COR-L47 (cell line): Measurements from ENCODE around the gene SPATA21.

Experiments used
- DNase-seq: peaks from one replicate; lab custom pipeline; 2025; lab: John Stamatoyannopoulos, UW

The SPATA21 gene

GRCh38 chr1:16451841-16452528, 14.8 kb upstream of the SPATA21 start:
- no peak for DNase-seq

DNA sequence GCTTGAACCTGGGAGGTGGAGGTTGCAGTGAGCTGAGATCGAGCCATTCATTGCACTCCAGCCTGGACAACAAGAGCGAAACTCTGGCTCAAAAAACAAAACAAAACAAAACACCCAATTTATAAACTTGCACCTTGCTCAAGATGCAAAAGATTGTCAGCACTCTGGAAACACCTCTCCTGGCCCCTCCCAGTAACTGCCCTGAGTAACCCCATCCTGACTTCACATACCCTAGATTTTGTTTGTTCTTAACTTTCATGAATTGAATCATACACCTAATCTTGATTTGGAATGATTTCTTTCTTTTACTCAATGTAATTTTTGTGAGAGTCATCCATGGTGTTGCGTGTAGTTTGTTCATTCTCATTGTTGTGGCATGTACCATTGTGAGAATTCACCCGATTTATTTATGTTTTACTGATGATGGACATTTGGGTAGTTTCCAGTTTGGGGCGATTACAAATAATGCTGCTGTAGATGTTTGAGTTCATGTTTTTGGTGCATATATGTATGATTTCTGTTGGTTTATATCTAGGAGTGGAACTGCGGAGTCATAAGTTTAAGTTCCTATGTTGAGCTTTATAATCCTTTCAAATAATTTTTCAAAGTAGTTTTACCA, 13.7 kb upstream of the SPATA21 start:
- DNase-seq, result no peak

GRCh38 chr1:16449666-16450065, 12.4 kb upstream of the SPATA21 start:
- no peak for DNase-seq

- no peak for DNase-seq
Measured at GRCh38 chr1:16449065-16449464, 11.8 kb upstream of the SPATA21 start.

DNA sequence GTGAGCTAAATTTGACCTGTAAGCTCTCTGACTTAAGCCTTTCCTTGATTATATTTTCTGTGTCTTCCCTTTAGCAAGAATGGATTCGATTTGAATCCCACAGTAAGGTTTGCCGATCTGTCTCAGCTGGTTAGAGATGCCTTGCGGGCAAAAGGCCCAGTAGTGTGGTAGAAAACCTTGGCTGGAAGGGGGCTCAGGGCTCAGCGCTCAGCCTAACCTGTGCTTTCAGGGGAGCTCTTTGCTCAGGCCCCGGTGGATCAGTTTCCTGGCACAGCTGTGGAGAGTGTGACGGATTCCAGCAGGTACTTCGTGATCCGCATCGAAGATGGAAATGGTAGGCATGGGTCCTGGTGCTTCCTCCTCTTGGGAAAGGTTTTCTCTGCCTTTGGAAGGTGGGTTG, 10.4 kb upstream of the SPATA21 start:
- no peak for DNase-seq

DNA sequence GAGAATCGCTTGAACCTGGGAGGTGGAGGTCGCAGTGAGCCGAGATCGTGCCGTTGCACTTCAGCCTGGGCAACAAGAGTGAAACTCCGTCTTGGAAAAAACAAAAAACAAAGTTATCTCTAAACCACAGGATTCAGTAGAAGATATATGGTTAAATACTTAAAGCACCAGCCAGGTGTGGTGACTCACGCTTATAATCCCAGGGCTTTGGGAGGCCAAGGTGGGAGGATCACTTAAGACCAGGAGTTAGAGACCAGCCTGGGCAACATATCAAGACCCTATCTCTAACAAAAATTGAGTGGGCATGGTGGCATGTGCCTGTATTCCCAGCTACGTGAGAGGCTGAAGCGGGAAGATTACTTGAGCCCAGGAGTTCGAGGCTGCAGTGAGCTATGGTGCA, 8.9 kb upstream of the SPATA21 start:
- DNase-seq, result no peak

- DNase-seq, result no peak
Measured at GRCh38 chr1:16445052-16445451, 7.8 kb upstream of the SPATA21 start.

- no peak for DNase-seq
Measured at GRCh38 chr1:16443975-16444770, 6.9 kb upstream of the SPATA21 start.

GRCh38 chr1:16442941-16443340, 5.7 kb upstream of the SPATA21 start:
- no peak for DNase-seq

DNA sequence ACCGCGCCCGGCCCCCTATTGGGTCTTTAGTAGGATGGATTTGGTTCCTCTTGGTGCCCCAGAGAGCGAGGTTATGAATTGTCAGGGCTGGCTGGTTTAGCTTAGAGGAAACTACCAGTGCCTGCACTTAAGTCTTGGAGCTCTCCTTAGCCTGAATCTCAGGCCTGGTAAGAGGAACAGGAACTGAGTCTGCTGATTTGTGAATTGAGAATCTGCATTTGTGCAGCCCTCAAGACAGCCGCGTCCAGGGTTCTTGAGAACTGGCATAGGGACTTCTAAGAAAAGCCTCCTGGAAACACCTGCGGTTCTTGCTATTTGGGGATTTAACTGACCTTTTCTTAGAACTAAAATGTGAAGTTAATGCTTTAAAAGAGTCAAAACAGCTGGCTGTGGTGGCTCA, 5.0 kb upstream of the SPATA21 start:
- DNase-seq, result no peak

DNA sequence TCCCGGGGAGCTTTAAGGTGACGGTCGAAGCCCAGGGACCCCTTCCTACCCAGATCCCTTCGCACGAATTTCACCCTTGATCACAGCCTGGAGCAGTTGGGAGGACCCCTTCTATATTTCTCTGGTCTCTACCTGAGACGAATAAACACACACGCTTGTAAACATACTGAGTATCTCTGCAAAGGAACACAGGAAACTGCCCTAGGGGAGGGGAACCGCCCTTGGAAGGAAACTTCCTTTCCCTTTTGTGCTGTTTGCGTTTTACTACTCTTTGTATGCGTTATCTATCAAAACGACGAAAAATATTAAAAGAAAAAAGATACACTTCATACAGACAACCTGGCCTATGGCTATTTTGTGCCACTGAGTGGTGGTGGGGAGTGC, 4.0 kb upstream of the SPATA21 start:
- DNase-seq, result no peak

DNA sequence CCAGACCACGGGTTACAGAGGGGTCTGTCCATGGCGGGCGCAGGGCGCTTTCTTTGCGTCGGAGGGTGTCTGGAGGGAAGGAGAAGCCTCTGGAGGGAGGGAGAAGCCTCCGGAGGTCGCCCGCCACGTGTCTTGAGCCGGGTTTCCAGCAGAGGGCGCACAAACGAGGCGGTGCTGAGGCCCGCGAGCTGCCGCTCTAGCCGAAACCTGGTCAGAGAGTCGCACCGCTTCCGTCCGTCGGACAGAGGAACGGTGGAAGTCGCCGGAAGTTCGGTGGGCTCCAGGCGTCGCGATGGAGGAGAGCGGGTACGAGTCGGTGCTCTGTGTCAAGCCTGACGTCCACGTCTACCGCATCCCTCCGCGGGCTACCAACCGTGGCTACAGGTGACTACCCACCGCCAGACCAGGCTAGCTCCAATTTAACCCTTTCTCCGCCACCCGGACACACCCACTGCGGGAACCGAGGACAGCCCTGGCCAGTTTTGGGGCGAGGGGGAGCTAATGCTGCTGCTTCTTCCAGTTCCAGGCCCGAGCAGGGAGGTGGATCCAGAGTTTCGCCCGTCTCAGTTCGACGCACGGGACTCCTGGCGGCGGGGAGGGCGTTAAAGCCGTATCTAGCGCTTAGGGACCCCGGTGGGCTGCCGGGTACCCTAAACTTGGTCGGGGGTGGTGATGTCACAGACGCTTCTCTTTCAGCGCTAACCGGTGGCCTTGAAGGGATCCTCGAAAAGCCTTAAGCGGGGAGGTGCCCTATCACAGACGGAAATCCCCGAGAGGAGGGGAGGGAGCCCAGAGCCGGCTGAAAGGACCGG, 3.5 kb upstream of the SPATA21 start, which contains the start of gene NECAP2:
NECAP2 (plus strand) TSS at position 255 of the 812 bp plus-strand sequence; CDS start at position 293, 38 bp downstream.
- peak; percentile 90 for DNase-seq

DNA sequence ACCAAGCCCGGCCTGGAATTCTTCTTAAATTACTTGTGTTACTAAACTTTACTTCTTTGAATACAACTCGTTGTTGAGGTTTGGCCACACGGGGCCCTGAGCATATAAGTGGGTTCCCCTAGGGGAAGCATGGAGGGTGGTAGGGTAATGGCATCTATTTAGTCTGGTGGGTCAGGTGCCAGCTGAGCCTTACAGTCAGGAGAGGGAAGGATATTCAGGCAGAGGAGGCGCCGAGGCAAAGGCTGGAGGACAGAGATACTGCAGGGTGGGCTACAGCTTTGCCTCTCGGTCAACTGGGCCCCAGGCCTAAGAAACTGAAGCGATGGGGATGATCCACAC, 2.9 kb upstream of the SPATA21 start:
- DNase-seq, result peak; percentile 45

GRCh38 chr1:16438924-16439323, 1.7 kb upstream of the SPATA21 start:
- DNase-seq, result no peak

- no peak for DNase-seq
Measured at GRCh38 chr1:16438516-16438915, 1.3 kb upstream of the SPATA21 start.

- DNase-seq, result no peak
Measured at GRCh38 chr1:16434501-16434900, 2.7 kb downstream of the SPATA21 start.

- no peak for DNase-seq
Measured at GRCh38 chr1:16434007-16434406, 3.2 kb downstream of the SPATA21 start.

DNA sequence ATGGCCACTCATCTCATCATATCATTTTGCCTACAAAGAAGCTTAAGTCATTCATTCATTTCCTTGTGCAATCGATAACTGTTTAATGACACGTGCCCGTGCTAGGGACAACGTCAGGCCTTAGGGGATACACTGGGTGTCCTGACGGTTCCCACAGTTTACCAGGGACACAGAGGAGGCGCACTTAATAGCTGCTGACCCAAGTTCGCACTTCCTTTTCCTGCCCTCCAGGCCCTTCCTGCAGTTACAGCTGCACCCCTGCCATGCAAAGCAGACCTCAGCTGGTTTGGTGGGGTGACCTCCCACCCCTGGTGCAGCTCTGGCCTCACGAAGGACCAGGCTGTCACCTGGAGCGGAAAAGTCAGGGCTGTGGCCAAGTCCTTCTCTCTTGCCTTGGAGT, 4.2 kb downstream of the SPATA21 start:
- no peak for DNase-seq

DNA sequence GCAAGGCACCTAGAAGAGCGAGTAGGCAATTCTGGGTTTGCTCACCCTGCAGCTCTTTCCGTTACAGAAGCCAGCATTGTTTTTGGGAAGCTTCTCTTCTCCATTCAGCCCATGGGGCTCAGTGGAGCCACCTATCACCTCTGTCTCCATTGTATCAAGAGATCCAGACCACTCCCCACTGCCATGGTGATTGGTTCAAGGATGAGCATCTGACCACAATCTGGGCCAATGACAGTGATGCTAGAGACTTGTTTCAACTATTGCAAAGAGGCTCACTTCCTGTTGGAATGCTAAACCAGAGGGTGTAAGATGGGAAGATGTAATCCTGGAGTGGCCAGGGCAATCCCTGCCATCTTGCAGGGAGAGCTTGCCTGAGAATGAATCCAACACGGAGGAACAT, 6.6 kb downstream of the SPATA21 start:
- no peak for DNase-seq

DNA sequence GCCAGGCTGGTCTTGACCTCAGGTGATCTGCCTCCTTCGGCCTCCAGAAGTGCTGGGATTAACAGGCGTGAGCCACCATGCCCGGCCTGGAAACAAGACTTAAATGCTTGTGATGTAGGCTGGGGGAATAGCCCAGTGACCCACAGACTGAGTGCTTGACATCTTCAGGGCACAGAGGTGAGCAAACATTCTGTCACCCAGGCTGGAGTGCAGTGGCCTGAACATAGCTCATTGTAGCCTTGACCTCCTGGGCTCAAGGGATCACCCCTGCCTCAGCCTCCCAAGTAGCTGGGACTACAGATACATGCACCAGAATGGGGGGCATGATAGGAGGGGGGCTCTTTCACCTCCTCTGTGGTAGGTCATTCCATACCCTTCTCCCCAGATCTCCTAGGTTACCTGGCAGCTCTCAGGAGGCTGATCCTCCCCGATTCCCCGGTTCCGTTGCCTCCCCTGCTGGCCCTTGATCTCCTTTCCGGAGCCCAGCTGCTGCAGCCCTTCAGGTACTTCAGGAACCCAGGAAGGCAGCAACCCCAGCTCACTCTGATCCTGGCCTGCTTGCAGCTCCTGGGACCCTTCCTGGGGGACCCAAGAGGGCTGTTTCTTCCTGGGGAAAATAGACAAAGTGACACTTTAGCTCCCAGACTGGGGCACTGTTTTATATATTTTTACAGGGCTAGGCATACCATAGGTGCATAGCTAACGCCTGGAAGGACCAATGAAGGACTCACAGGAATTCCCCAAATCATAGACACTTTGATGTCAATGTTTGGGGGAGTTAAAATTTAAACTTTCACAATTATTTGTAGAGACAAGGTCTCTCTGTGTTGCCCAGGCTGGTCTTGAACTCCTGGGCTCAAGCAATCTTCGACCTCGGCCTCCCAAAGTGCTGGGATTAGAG, 11.8 kb downstream of the SPATA21 start:
- no peak for DNase-seq

- DNase-seq, result no peak
Measured at GRCh38 chr1:16422041-16422440, 15.2 kb downstream of the SPATA21 start.
